ENCODE results near the gene EDRF1.

DNA sequence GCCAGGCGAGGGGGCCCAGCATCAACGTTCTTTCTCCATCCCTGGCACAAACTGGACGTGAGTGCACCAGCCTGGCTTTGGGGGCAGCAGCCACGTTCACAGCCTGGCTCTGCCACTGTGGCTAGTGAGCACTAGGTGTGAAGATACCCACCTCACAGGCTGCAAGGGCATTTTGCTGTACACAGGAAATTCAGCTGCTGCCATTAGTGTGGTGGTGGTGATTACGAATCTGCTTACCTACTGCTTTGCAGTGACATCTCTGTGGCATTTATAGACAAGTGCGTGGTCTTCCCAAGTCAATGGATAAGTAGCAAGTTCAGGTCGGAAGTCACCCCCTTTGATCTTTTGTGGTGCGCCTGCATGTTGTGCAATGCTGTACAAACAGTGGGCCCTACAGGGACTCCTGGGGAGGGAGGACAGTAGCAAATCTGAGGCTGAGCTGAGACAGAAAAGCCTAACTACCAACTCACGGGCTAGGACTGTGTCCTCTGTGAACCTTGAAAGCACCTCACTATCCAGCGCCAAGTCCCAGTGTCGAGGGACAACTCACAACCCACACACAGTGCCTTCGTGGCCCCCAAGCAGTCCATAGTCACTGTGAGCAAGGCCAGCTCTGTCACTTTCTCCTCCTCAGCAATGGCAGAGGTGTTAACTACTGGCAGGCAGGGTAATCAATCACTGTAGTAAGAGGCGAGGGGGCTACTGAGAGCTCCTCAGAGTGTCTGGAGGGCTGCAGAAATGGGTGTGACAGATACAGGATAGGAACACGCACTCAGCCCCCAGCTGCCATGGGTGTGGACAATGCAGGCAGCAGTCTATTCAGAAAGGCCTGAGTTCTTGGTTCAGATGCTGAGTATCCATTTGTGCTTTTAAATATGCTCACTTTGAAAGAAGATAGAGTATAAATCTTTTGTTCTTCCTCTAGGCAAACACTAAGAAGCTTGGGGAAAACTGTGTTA is 73.1 kb downstream of the EDRF1 start:
- TF ChIP-seq, protein P1, sequence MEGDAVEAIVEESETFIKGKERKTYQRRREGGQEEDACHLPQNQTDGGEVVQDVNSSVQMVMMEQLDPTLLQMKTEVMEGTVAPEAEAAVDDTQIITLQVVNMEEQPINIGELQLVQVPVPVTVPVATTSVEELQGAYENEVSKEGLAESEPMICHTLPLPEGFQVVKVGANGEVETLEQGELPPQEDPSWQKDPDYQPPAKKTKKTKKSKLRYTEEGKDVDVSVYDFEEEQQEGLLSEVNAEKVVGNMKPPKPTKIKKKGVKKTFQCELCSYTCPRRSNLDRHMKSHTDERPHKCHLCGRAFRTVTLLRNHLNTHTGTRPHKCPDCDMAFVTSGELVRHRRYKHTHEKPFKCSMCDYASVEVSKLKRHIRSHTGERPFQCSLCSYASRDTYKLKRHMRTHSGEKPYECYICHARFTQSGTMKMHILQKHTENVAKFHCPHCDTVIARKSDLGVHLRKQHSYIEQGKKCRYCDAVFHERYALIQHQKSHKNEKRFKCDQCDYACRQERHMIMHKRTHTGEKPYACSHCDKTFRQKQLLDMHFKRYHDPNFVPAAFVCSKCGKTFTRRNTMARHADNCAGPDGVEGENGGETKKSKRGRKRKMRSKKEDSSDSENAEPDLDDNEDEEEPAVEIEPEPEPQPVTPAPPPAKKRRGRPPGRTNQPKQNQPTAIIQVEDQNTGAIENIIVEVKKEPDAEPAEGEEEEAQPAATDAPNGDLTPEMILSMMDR (IDR thresholded peaks at IDR 0.05; ENCODE audit: low read depth, low read length, poor library complexity, severe bottlenecking) = no peak
- TF ChIP-seq EZH2phosphoT487 (IDR thresholded peaks at IDR 0.05; ENCODE audit: borderline replicate concordance, low read length) = no peak

Data from DOHH2 (cell line).